Testis (tissue), 2 donors: ENCODE results near the gene CCDC47.

Experiments used
- POLR2A ChIP-seq: fragments of 450-650 bp; IDR thresholded peaks from one replicate; pipeline ENCODE4 v1.6.1; 2017; ENCODE audit warnings: antibody characterized with exemption, mild to moderate bottlenecking, moderate library complexity
- TF ChIP-seq, protein P1 (sequence below), 3 experiments: fragments of 450-650 bp in 2 of 3; fragments of 200-600 bp in 1 of 3; sonication (generic) in 1 of 3; IDR thresholded peaks; one replicate each; pipeline ENCODE4 v1.5.1; 2016 to 2019; ENCODE audit warnings: antibody characterized with exemption in 3 of 3, mild to moderate bottlenecking in 2 of 3, moderate library complexity in 1 of 3

DNA sequence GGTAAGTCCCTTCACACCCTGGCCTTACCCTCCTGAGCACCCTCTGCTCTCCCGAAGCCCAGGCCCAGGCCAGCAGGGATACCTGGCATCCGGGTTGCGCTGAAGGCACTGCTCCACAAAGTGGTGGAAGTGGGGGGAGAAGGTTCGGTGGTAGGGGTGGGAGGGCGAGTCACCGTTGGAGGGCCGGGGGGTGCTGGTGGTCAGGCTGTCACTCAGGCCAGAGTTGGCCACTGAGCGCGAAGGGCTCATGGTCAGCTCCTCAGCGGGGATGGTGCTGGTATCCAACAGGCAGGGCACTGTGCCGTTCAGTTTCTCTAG is 69.2 kb downstream of the CCDC47 start:
- TF ChIP-seq, protein P1, sequence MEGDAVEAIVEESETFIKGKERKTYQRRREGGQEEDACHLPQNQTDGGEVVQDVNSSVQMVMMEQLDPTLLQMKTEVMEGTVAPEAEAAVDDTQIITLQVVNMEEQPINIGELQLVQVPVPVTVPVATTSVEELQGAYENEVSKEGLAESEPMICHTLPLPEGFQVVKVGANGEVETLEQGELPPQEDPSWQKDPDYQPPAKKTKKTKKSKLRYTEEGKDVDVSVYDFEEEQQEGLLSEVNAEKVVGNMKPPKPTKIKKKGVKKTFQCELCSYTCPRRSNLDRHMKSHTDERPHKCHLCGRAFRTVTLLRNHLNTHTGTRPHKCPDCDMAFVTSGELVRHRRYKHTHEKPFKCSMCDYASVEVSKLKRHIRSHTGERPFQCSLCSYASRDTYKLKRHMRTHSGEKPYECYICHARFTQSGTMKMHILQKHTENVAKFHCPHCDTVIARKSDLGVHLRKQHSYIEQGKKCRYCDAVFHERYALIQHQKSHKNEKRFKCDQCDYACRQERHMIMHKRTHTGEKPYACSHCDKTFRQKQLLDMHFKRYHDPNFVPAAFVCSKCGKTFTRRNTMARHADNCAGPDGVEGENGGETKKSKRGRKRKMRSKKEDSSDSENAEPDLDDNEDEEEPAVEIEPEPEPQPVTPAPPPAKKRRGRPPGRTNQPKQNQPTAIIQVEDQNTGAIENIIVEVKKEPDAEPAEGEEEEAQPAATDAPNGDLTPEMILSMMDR (IDR thresholded peaks at IDR 0.05): no peak
- no peak for TF ChIP-seq POLR2A
